Measurements from ENCODE around the gene NAE1.
"Not testable (repeated sequence)": the region's sequence is repeated elsewhere in the genome, so short reads cannot be mapped to it uniquely, and the experiment has no call there.

NAE1 gene

GRCh38 chr16:66800856-66801255, 29.9 kb downstream of the NAE1 start:
- DNase-seq = no peak

- no peak for DNase-seq
Observed at GRCh38 chr16:66798161-66798560, 32.6 kb downstream of the NAE1 start.

GRCh38 chr16:66793984-66794383, 36.8 kb downstream of the NAE1 start:
- not testable (repeated sequence) for DNase-seq

GRCh38 chr16:66790130-66790733, 40.5 kb downstream of the NAE1 start:
- DNase-seq = no peak

GRCh38 chr16:66787427-66787826, 43.3 kb downstream of the NAE1 start:
- DNase-seq = no peak

GRCh38 chr16:66786551-66786950, 44.2 kb downstream of the NAE1 start:
- DNase-seq = no peak

- DNase-seq = no peak
Observed at GRCh38 chr16:66776457-66776856, 54.3 kb downstream of the NAE1 start.

GRCh38 chr16:66774981-66775380, 55.8 kb downstream of the NAE1 start:
- no peak for DNase-seq

- no peak for DNase-seq
Observed at GRCh38 chr16:66758086-66758485, 72.7 kb downstream of the NAE1 start.

GRCh38 chr16:66754819-66755218, 76.0 kb downstream of the NAE1 start:
- DNase-seq = no peak

GRCh38 chr16:66754211-66754610, 76.6 kb downstream of the NAE1 start:
- no peak for DNase-seq

- no peak for DNase-seq
Observed at GRCh38 chr16:66752958-66753357, 77.8 kb downstream of the NAE1 start.
